ENCODE data around the gene CCDC142. TPM values are rescaled to one million over a fixed set of nuclear protein-coding genes. Genes with fewer than 3 reads are reported as not detected.
A peak's percentile ranks its signal among the peaks of the same experiment; 100 is the strongest.

CCDC142 gene, protein sequence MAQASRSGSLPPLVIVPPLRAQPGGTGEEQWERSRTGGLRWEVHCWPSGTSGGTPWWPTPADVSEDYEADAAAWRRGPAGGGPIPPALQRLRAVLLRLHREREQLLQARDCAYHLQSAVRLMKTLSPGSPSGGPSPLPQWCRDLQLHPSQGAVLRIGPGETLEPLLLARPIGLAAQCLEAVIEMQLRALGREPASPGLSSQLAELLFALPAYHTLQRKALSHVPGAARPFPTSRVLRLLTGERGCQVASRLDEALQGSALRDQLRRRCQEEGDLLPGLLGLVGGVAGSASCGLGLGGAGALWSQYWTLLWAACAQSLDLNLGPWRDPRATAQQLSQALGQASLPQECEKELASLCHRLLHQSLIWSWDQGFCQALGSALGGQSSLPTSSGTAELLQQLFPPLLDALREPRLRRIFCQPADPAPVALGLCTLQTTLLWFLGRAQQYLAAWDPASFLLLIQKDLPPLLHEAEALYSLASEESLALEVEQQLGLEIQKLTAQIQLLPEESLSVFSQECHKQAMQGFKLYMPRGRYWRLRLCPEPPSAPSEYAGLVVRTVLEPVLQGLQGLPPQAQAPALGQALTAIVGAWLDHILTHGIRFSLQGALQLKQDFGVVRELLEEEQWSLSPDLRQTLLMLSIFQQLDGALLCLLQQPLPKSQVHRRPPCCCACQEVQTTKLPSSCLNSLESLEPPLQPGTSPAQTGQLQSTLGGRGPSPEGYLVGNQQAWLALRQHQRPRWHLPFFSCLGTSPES
- 39.9 and 42.0 TPM in 2 replicates for total RNA-seq
- long read RNA-seq, partial matches to known transcripts: 3 of 11 reads
- long read RNA-seq, other reads (novel, unspliced or antisense): 8 of 11 reads

DNA sequence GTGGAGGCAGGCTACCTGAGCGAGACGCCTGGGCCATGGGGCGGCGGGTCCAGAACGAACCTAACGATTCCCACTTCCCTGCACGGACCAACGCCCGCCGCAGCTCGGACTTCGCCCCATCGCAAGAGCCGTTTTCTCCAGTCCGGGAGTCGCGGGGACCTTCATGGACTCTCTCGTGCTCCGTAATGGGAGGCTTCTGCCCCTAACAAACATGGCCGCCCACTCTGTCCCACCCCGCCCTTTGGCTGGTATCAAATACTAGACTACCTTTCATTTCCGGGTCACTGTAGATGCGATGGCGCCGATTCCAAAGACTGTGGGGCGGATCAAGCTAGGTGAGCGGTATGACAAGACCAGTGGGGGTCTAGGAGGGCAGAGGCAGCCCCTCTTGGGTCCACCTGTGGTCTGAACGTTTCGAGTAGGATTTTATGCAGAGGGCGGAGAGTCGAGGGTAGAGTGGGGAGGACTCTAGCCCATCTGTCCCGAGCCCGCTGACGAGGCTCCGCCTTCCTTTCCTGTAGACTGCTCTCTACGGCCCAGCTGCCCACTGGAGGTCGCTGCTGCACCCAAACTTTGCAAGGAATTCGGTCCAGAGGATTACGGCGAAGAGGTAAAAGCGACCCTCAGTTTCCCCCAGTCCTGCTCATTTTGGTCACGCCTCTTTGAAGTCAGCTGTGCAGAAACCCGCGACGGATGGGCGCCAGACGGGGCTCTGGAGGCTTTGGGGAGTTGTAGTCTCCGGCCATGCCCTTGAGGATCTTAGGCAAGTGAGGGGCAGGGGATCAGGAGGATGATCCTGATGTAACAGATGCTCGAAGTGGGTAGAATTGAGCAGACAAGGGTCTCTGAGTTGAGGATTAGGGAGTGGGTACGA, at the start of gene CCDC142, which contains the start of gene TTC31:
Gene CCDC142, minus strand, starts transcription at position 198 of the 874 bp plus-strand sequence. Its CDS starts 161 bp downstream, at position 37.
Gene TTC31, plus strand, starts transcription at position 281 of the 874 bp plus-strand sequence. Its CDS starts 15 bp downstream, at position 296.
- TF ChIP-seq, protein P1, sequence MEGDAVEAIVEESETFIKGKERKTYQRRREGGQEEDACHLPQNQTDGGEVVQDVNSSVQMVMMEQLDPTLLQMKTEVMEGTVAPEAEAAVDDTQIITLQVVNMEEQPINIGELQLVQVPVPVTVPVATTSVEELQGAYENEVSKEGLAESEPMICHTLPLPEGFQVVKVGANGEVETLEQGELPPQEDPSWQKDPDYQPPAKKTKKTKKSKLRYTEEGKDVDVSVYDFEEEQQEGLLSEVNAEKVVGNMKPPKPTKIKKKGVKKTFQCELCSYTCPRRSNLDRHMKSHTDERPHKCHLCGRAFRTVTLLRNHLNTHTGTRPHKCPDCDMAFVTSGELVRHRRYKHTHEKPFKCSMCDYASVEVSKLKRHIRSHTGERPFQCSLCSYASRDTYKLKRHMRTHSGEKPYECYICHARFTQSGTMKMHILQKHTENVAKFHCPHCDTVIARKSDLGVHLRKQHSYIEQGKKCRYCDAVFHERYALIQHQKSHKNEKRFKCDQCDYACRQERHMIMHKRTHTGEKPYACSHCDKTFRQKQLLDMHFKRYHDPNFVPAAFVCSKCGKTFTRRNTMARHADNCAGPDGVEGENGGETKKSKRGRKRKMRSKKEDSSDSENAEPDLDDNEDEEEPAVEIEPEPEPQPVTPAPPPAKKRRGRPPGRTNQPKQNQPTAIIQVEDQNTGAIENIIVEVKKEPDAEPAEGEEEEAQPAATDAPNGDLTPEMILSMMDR (IDR thresholded peaks at IDR 0.05; ENCODE audit: unreplicated experiment): peak; percentile 94
- Mint-ChIP-seq H3K4me3 (ENCODE audit: low read depth) (peak within 1 kb of the TSS; percentile 96), H3K36me3 (ENCODE audit: insufficient read depth) (peaks cover 8% of the 10 kb centered on the region), H3K27ac (peak within 1 kb of the TSS; percentile 98), H3K4me1 (ENCODE audit: low read depth) (peaks cover 14% of the 10 kb centered on the region), H3K9me3 (ENCODE audit: low read depth) (no peaks in the 10 kb centered on the region), H3K27me3 (no peaks in the 10 kb centered on the region)
- DNase-seq (ENCODE audit: low spot score, unreplicated experiment): peak; percentile 86

DNA sequence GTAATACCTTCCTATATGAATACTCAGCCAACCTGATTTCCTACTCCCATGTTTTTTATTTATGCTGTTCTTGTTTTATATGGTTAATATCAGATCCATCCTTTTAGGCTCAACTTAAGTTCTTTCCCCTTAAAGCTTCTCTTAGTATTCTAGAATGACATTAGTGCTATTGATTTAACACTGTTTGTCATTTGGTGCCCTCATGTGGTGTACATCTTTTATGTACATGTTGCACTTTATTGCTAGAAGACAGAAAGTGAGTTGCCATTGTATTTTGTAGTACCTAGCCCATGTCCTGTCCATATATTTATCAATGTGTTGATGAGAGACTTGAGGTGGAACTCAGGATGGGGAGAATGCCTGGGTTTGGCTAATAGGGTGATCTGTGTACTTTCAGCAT, 49.4 kb upstream of the CCDC142 start:
- H3K4me3 Mint-ChIP-seq (ENCODE audit: low read depth): no peak overlapping the region
- DNase-seq (ENCODE audit: low spot score, unreplicated experiment): no peak
- H3K27ac Mint-ChIP-seq: no peak overlapping the region
- no peaks in the 10 kb centered on the region for H3K9me3 Mint-ChIP-seq (ENCODE audit: low read depth)
- H3K36me3 Mint-ChIP-seq (ENCODE audit: insufficient read depth): peaks cover 3% of the 10 kb centered on the region
- H3K27me3 Mint-ChIP-seq: no peaks in the 10 kb centered on the region
- TF ChIP-seq, protein P1 (IDR thresholded peaks at IDR 0.05; ENCODE audit: unreplicated experiment): peak; percentile 14
- H3K4me1 Mint-ChIP-seq (ENCODE audit: low read depth): peaks cover 17% of the 10 kb centered on the region

DNA sequence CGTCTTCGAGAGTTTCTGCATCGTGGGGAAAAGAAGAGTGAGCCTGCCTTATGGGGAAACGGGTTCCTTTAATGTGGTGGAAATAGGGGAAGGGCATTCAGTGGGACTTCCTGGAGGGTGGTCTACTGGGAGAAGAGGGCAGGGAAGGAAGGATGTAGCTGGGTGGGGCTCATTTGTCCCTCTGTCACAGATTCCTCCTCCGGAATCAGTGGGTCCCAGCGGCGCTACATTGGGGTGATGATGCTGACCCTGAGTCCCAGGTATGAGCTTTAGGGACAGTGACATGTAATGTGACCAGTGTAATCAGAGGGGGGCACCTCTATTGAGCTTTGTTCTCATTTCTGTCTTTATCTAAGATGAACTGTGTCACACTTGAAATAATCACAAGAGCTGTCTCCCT, 48.9 kb upstream of the CCDC142 start:
- Mint-ChIP-seq H3K9me3 (ENCODE audit: low read depth) (no peaks in the 10 kb centered on the region), H3K36me3 (ENCODE audit: insufficient read depth) (peaks cover 6% of the 10 kb centered on the region), H3K27me3 (no peaks in the 10 kb centered on the region), H3K4me3 (ENCODE audit: low read depth) (peak overlapping the region; percentile 98), H3K27ac (no peak overlapping the region), H3K4me1 (ENCODE audit: low read depth) (peaks cover 17% of the 10 kb centered on the region)
- DNase-seq (ENCODE audit: low spot score, unreplicated experiment): no peak
- TF ChIP-seq, protein P1 (IDR thresholded peaks at IDR 0.05; ENCODE audit: unreplicated experiment): no peak

DNA sequence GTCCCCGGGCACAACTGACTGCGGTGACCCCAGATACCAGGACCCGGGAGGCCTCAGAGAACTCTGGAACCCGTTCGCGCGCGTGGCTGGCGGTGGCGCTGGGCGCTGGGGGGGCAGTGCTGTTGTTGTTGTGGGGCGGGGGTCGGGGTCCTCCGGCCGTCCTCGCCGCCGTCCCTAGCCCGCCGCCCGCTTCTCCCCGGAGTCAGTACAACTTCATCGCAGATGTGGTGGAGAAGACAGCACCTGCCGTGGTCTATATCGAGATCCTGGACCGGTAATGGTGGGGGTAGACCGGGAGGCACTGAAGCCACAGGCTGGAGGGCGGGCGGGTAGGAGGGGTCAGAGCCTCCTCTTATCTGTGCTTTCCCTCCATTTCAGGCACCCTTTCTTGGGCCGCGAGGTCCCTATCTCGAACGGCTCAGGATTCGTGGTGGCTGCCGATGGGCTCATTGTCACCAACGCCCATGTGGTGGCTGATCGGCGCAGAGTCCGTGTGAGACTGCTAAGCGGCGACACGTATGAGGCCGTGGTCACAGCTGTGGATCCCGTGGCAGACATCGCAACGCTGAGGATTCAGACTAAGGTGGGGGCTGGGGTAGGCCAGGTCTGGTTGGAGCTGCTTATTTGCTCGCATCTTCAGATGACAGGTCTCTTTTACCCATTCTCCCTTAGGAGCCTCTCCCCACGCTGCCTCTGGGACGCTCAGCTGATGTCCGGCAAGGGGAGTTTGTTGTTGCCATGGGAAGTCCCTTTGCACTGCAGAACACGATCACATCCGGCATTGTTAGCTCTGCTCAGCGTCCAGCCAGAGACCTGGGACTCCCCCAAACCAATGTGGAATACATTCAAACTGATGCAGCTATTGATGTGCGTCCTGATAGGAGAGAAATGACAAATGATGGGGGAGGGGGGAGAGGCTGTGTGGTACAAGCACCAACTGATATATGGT, 47.7 kb upstream of the CCDC142 start:
- Mint-ChIP-seq H3K4me3 (ENCODE audit: low read depth) (peak overlapping the region; percentile 98), H3K27me3 (no peaks in the 10 kb centered on the region), H3K36me3 (ENCODE audit: insufficient read depth) (peaks cover 14% of the 10 kb centered on the region), H3K9me3 (ENCODE audit: low read depth) (no peaks in the 10 kb centered on the region), H3K4me1 (ENCODE audit: low read depth) (peaks cover 17% of the 10 kb centered on the region), H3K27ac (peak overlapping the region; percentile 52)
- TF ChIP-seq, protein P1 (IDR thresholded peaks at IDR 0.05; ENCODE audit: unreplicated experiment): no peak
- no peak for DNase-seq (ENCODE audit: low spot score, unreplicated experiment)
